ENCODE measurements around the gene FIBCD1. TPM values are rescaled to one million over a fixed set of nuclear protein-coding genes. Genes with fewer than 3 reads are reported as not detected.

The FIBCD1 gene
- total RNA-seq, 1 donor from 2014 or later, result 0.10 TPM

DNA sequence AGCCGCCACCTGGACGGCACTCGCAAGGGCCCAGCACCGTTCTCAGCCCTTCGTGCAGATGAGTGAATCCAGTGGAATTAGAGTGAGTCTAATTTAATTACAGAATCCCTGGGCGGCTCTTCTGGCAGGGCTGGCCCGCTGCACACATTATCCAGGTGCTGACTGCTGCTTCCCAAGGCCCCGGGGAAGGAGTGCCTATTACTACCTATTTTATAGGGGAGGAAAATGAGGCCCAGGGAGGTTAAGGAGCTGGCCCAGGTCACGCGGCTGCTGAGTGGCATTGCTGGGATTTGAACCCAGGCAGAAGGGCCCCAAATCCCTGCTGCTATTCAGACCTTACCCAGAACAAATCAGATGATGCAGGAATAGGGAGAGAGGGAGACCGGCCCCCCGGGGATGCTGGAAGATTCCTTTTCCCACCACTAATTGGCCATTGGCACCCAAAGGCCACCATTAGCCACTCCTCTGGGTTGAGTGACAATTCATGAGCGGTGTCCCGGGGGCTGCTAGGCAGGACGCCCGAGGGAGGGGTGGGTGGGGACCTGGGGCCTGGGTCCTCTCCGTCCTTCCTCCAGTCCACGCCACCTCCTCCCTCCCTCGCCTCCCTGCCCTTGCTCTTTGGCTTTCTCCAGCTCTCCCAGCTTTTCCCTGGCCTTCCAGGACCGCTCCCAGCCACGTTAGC is 32.2 kb downstream of the FIBCD1 start:
- no peak for DNase-seq

DNA sequence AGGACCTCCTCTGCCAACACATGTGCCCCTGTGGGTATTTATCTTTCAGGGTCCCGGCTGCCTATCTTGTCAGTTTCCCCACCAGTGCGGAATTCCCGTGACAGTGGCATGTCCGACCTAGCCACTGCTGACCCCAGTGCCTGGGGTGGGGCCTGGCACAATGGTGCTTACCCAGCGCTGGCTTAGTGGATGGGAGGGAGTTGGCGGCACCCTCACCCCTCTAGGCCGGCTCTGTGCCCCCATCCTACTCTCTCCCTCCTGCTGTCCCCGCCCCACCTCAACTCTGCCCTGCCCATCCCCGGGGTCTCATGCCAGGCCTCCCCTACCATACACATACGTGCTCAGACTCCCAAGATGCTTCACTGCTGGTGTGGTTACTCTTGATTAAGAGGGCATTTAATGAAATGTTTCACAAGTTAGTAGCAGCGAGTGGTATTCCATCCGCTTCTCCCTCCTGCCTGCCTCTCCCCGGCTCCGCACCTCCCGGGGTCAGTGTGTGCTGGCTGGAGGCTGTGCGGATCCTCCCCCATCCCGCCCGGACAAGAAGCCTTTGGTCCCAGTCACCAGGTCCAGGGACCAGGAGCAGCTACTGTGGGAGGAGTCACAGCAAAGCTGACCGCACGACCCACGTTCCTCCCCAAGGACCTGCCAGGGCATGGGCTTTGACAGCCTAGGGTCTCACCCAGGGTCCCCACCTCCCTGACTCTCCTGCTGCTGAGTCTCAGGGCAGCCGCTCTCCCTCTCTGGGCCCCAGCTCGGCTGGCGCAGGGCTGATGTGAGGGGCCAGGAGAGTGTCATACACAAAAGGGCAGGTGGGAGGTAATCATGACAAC is 32.9 kb downstream of the FIBCD1 start:
- DNase-seq, result no peak

DNA sequence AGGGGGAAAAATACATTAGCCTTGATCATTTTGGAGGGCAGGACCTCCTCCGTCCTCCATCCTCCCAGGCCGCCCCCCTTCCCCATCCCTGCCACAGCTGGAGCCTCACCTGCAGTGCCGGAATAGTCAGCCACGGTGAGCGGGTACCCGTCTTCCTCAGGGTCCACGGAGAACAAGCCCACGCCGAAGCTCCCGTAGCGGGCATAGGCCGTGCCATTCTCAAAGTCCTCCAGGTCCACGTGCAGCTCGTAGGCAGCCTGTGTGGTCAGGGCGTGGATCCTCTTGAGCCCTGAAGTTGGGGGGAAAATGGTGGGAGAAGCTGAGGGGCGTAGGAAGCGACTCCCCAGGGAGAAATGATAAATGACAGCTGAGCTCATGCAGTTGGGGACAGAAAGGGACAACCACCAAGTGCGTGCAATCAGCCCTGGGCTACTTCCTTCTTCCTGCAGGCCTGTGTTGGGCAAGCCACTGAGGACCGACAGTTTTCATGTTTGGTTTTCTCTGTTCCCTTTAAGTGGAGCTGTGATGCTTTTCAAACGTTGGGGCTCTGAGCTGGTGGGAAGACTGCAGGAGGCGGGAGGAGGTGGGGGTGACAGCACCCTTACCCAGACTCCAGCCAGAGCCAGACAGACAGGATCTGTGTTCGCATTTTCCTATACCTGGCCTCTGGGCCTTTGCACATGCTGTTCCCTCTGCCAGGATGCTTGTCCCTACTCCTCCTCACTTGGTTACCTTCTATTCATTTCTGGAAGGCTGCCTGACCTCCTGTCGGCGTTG is 33.7 kb downstream of the FIBCD1 start:
- no peak for DNase-seq

DNA sequence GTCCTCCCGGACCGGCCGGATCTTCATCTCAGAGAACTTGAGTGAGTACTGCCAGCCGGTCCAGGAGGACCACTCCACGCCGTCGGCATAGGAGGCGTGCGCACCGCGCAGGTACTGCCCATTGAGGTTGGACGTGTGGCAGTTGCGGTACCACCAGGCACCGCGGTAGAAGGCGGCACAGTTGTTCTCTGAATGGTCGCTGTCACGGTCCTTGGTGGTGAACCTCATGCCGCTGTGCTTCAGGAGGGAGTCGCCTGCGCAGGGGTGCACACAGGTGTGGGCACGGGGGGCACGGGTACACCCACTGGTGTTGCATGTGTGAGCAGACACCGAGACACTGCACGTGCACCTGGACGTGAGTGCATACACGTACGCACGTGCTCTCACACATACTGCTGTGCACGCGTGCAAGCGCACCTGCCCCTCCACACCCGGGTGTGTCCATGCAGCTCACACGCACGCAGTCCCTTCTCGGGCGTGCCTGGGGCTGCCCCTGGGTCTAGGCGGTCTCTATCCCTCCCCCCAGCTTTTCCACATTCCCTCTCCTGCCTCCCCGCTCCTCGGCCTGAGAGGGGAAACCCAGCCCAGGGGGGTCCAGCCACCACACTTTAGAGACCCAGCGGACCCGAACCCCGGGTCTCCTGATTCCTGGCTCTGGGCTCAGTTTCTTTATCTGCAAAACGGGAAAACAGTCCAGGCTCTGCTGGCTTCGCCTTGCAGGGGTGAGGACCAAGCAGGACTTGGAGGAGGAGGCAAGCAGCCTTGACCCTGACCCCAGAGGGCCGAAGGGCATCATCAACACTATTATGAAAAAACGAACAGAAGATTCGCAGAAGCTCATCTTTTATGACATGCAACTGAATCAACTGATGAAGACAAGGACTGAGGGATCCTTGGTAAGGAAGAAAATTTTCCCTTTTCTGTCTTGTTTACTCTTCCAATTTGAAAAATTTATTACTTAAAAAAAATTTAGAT is 34.7 kb downstream of the FIBCD1 start:
- DNase-seq, result no peak

DNA sequence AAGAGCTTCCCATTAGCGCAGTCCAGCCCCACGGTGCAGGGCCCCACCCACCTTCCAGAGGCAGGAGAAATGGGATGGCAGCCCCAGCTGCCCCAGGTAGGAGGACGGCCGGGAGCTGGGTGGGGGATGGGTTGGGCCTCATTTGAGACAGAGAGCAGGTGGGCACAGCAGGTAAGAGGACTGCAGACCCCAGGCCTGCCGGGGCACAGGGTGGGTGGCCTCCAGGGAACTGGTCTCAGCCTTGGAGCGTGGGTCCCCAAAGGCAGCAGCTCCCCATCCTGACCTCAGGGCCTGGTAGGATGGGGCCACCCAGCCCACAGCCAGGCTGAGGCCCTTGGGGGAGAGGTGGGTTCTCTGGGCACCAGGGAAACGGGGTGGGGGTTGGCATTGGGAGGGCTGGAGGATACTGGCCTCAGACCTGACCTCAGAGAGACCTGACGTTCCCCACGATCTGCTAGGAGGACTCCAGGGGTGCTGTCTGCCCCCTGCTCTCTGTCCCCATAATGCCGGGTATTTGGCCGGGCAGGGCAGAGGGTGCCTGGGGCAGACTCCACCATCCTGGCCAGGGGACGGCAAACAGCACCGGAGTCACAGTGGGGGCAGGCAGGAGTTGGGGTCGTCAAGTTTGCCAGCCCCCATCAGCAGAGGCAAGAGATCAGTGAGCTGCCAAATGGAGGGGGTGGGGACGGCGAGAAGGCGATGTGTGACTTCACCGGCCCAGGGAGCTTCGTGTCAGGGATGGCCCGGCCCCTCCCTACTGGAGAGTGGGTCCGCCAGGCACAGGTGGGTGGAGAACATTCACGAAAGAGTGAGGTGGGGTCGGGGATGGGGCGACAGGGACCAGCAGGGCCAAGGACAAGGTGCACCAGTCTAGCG is 35.6 kb downstream of the FIBCD1 start:
- DNase-seq, result no peak

DNA sequence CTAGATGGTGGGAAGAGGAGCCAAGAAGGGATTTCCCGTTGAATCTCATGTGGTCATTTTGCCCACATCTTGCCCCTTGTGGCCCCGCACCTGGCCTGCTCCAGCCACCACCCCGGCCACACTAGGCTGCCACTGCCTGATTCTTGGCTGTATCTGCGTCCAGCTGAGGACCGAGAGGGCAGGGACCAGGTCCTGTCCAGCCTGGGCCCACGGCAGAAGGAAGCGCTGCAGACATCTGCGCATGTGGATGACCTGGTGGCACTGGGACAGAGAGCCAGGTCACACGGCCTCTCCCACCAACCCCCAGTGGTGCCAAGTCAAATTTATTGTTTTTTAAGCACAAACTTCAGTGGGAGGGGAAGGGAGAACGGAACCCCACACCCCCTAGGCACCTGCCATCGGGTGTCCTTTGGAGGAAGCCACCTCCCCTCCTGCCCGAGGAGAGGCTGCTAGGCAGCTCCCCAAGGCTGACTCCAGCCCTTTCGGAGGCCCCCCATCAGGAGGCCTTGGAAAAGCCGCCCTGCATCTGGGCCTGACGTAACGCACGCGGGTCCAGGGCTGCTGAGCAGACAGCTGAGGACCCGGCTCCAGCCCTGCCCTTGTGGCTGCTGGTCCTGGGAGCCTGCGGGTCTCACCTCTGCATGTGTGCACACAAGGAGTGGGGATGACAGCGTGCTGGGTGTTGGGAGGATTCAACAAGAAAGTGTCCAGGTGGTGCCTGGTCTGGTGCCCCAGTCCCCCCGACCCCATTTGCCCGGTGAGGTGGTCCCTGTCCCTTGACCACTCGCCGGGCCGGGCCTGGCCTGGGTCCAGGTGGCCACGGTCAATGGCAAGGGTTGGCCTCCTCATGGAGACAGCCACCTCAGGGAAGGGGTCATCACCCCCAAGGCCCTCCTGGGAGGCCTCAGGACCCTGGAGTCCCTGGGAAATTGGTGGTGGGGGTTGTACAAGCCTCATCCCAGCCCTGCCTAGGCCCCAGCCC is 36.6 kb downstream of the FIBCD1 start:
- DNase-seq, result no peak

DNA sequence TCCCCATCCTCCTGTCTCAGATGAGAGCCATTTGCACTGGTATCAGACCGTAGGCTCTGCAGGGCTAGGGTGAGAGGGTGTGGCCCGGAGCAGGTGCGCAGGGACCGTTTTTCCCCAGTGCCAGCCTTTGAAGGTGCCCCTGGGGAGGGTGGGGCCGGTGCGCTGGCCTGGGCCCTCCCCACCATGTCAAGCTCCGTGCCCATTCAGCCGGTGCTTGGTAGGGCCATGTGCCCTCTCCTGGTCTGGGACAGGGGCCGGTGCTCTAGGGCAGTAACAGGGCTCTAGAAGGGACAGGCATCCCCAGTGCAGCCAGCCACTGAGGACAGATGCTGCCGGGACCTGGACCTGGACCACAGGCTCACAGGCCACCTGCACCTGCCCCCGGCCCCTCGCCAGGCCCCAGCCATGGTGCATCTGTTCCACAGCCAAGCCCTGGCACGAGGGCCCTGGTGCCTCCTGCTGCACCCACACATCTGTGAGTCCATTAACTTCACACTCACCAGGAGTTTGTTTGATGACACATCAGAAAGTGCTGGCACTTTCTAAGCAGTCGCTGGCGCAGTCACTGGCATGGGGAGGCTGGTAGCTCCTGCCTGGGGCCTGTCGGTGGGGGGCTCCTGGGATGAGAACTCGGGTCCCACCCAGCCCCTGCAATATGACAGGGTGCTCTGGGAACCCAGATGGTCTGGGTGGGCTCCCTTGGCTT is 37.4 kb downstream of the FIBCD1 start:
- no peak for DNase-seq

DNA sequence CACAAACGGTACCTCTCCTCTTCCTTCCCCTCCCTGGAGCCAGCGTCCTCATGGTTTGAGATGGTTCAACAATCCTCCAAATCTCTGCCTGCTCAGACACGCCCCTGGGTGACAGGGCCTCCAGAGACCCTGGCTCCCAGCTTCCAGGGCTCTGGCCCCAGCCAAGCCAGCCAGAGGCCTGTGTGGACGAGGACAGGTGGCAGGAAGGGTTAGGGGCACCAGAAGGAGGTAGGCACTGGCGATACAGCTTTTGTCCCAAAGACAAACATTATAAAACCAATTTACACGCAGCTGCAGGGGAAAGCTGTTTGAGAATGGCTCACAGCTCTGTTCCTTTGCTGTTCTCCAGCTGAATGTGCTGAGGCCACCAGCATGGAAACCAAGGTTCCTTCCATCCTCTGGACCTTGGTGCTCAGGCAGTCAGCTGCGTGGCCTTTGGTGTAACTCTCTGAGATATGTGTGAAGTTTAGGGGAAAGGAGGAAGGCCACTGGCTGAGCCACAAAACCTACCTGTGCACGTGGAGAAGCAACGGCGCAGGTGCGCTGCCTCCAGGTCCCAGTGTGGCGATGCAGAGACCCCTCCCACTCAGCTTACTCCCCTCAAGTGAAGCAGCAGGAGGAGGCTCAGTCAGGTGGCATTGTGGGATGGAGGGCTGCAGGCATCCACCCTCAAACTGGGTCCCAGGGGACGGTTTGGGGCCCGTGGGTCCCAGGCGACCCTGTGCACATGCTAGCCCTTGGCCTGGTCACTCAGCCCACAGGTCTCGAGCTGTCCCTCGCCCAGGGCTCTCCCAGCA is 38.1 kb downstream of the FIBCD1 start:
- DNase-seq, result no peak

DNA sequence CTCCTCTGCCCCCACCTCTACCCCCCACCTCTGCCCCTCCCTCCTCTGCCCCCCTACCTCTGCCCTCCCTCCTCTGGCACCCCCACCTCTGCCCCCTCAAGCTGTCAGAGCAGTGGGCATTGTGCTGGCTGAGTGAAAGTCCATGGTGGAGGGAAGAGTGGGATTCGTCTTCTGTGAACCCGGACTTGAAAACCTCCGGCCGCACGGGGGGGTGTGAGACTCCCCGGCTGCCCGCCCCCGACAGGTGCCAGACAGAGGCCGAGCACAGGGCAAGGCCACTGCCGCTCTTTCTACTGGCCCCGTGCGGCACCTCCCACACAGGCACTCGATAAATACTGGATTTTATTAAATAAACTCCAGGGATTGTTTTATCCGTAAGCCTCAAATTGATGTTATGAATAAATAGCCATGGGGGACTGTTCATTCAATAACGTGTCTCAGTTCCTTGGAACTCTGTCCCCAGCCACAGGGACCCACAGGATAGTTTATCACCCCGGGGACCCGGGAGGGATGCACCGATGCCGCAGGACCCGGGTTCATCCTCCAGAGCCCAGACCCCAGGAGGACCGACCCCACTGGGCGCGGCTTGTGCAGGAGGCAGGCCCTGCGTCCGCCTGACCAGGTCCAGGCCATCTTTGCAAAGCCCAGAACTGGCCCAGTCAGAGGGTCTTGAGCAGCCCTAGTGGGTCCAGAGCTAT is 39.8 kb downstream of the FIBCD1 start:
- DNase-seq, result no peak

DNA sequence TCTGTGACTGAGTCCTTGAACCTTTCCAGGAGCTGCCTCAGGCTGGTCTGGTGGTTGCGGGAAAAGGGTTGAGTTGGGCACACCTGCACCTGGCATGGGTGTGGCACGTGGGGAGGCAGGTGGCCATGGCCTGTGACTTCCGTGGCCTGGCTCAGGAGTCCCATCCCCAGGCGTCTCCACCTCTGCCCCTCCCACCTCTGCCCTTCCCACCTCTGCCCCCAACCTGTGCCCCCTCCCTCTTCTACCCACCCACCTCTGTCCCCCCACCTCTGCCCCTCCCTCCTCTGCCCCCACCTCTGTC is 40.5 kb downstream of the FIBCD1 start:
- no peak for DNase-seq

DNA sequence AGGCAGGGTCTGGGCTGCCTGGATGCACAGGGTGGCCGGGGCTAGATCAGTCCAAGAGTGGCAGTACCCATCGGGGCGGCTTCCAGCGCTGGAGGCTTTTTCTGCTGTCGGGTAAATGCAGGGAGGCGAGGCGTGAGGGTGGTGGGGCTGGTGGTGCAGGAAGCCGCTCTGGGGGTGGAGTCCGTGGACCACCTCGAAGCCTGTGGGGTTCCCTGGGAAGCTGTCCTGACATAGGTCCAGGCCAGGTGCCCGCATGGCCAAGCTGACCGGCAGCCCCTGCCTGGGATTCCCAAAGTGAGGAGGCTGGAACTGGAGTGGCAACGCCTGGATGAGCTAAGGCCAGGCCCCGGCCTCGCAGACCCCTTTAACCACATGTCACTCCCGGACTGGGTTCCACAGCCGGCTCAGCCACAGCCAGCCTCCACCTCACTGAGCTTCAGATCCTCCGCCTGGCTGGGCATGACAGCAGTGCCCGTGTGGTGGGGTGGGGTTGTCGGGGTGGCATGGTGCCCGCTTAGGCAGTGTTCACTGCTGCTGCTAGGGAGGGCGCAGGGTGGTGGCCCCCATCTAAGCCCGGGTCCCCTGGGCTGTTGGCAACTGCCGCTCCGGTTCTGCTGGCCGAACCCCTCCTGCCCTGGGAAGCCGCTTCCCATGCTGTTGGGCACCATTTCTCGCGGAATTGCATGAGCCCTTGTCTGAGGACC is 41.0 kb downstream of the FIBCD1 start:
- DNase-seq, result no peak

DNA sequence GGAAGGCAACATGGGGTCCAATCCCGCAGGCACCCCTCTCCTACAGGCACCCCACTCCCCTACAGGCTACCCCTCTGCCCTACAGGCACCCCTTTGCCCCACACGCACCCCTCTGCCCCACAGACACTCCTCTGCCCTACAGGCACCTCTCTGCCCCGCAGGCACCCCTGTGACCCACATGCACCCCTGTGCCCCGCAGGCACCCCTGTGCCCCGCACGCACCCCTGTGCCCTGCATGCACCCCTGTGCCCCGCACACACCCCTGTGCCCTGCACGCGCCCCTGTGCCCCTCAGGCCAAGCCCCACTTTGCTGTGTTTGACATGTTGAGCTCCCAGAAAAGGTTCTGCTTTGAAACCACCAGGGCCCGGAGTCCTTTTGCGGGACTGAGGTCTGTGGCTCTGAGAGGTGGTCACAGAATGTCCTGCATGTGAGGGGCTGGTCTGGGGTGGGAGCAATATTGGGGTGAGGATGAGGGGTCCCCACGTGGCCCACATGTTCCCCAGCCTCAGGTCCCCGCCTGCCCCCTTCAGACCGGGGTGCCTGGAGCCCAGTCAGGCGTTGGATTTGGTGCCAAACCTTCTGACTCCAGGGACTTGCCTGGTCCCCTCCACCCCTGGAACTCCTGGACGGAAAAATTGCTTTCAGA is 41.8 kb downstream of the FIBCD1 start:
- DNase-seq, result no peak

DNA sequence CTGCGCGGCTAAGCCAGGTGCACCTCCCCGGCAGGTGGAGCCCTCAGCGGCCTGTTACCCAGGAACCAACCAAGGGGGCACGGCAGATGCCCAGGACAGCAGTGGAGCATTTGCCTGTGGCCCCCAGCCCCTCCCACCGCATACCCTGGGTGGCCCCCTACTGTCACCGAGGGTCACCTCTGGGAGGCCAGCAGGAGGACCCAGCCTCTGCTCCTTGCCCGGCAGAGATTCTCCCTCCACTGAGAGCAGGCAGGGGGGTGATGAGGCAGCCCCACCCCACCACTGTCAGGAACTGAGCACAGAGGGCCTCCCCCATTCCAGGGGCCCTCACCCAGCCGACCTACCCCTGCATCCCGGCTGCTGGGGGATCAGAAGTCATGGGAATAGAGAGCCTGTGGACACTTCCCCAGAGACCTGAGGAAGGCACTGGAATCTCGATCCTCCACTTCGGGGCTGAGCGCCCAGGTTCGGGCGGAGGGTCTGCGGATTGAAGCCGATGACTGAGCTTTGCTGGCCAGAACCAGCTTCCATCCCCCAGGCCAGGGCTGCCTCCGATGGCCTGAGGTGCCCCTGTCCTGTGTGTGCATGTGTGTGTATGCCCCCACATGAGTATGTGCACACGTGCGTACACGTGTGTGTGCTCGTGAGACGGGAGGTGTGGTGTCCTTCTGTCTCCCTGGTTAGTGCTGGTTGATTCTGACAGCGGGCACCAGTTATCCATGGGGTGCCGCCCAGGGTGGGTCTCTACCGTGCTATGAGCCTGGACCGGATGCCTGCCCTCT is 42.6 kb downstream of the FIBCD1 start, which contains the start of gene QRFP:
QRFP (minus strand) TSS at position 580 of the 782 bp plus-strand sequence. CDS start 2,974 bp downstream, outside the sequence.
- no peak for DNase-seq

DNA sequence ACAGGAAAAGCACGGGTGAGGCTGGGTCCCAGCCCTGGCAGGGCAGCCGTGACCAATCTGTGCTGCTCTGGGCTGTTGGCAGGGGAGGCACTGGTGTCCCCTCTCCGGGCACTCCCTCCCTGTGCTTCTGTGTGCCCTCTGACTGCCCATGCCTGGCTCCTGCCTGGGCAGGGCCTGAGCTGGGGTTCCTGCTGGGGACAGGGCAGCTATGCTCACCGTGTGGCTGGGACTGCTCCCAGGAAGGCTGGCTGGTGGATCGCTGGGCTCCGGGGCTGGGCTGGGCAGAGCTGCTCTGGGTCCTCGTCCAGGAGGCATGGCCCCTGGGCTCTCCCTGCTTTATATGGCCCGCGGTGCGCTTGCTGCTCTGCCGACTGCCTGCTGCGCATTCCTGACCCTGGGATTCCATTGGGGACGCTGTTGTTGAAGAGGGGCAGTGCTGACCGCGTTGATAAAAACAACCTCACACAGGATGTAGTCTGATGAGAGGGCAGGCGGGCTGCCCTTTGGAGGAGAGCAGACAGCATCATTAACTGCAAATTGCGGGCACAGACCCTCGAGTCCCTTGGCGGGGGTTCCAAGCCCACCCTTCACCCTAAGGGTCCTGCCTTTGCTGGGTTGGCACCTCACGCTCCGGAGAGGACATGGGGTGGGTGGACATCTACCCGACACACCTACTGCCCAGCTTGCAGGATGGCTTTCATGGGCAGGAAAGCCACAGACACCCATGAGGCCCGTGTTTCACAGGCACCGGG is 43.4 kb downstream of the FIBCD1 start:
- DNase-seq, result no peak

DNA sequence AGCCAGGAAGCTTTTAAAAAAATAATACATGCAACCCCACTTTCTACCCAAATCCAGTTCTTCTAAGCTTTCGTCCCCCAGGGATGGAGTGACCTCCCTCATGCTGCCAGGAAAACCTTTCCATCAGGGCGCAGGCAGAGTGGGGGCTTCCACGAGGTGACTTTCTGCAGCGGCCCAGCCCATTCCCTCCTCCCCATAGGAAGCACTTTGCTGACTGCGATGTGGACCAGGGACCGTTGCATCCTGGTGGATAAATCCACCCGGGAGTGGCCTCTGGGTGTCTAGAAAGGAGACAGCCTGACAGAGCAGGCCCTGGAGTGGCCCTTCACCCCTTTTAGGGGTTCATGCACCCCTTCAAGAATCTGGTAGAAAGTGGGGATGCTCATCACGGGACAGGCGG is 44.0 kb downstream of the FIBCD1 start:
- no peak for DNase-seq
